ENCODE results near the gene SARDH.

The SARDH gene, protein sequence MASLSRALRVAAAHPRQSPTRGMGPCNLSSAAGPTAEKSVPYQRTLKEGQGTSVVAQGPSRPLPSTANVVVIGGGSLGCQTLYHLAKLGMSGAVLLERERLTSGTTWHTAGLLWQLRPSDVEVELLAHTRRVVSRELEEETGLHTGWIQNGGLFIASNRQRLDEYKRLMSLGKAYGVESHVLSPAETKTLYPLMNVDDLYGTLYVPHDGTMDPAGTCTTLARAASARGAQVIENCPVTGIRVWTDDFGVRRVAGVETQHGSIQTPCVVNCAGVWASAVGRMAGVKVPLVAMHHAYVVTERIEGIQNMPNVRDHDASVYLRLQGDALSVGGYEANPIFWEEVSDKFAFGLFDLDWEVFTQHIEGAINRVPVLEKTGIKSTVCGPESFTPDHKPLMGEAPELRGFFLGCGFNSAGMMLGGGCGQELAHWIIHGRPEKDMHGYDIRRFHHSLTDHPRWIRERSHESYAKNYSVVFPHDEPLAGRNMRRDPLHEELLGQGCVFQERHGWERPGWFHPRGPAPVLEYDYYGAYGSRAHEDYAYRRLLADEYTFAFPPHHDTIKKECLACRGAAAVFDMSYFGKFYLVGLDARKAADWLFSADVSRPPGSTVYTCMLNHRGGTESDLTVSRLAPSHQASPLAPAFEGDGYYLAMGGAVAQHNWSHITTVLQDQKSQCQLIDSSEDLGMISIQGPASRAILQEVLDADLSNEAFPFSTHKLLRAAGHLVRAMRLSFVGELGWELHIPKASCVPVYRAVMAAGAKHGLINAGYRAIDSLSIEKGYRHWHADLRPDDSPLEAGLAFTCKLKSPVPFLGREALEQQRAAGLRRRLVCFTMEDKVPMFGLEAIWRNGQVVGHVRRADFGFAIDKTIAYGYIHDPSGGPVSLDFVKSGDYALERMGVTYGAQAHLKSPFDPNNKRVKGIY

DNA sequence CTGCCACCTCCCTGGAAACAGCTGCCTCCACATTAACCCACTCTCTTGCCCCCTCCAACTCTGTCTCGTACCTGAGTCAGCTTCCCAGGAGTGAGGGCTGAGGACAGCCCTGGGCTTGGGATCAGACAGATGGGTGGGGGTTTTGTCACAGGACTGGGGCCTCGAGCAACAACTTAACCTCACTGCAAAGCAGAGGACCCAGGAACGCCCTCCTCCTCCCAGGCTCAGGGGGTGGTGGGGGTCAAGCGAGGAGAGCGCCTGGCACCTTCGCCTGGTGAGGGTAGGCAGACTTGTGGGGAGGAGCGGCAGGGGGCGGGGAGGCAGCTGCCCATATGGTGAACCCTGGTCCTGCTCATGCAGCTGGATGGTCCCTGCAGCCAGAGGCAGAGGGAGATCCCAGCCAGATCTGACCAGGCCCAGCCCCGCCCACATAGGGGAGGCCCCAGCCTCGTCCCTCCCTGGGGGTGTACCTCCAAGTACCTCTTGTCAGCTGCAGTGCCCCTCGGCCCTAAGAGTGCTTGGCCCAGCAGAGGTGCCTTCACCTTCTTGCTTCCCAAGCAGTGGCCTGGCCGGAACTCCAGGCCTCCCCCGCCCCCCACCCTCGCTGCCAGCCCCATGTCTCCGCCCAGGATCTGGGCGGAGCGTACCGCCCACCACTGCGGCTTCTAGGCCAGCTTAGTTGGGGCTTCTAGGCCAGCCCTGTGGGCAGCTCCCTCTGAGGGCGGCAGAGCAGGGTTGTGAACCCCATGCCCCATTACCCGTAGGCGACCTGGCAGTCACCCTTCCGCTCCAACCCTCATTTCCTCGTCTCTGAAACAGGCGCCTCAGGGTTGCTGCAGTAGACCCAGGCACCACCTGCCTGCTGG lies at the start of gene SARDH:
Gene SARDH (minus strand): TSS at position 579 of the 866 bp plus-strand sequence. CDS start 4,179 bp downstream, outside the sequence.
- FAIRE-seq (peak; percentile 26), DNase-seq (ENCODE audit: insufficient read length, low spot score) (peak; percentile 69)

DNA sequence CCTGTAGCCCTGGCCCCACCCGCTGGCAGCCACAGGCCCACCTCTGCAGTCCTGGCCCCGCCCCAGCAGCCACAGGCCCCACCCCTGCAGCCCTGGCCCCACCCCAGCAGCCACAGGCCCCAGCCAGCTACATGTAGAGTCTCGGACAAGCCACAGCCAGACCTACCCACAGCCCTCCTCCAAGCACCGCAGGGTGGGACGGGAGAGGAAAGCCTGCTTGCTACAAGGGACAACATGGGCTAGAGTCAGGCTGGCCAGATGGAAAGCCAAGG lies 49.5 kb upstream of the SARDH start:
- peak; percentile 89 for FAIRE-seq
- peak; percentile 93 for DNase-seq (ENCODE audit: insufficient read length, low spot score)

DNA sequence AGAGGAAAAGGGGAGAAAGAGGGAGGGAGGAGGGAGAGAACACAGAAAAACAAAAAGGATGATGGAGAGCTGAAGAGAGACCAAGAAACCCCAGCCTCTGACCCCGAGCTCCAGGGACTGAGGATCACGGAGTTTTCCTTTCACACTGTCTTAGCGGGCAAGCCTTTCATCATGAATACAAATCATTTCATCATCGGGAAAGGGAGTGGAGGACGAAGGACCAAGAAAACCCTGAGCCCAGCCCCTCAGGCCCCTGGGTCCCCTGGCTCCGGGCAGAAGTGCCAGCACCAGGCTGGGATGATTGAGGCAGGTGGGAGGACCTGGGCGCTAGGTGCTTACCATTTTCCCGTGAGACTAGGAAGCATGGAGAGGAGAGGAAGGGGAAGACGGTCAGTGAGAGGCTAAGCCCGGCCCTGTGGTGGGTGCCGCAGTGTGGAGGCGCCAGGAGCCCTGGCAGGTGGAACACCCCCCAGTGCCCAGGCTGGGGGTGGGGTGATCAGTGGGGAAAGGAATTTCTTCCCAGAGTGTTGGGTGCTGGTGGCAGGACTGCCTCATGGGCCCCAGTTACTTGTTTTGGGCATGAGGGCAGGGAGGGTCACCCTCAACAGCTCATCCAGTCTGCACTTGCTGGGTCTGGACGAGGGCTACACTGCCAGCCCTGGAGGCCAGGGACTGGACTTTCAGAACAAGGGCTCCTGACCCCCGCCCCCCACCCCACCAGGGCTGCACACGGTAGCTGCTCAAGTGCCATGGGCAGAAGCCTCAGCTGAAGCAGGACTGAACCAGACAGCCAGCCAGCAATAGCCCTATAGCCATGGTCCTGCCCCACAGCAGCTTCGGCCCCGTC lies 49.0 kb upstream of the SARDH start:
- FAIRE-seq (peak; percentile 4), DNase-seq (ENCODE audit: insufficient read length, low spot score) (no peak)

DNA sequence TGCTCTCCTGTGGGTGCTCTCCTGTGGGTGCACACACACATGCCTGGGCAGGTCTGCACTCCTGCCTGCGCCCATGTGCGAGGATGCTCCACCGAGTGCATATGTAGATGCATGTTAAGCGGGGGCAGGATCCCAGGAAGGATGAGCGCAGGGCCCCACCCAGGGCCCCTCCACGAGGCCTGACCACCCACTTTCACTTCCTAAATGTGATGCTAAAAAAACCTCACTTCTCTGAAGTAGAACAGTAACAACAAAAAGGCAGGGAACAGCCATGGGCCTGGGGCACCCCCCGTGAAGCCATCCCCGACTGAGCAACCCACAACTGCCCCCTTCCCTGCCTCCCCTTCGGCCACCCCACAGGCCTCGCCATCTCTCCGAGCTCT lies 48.2 kb upstream of the SARDH start:
- FAIRE-seq: peak; percentile 84

DNA sequence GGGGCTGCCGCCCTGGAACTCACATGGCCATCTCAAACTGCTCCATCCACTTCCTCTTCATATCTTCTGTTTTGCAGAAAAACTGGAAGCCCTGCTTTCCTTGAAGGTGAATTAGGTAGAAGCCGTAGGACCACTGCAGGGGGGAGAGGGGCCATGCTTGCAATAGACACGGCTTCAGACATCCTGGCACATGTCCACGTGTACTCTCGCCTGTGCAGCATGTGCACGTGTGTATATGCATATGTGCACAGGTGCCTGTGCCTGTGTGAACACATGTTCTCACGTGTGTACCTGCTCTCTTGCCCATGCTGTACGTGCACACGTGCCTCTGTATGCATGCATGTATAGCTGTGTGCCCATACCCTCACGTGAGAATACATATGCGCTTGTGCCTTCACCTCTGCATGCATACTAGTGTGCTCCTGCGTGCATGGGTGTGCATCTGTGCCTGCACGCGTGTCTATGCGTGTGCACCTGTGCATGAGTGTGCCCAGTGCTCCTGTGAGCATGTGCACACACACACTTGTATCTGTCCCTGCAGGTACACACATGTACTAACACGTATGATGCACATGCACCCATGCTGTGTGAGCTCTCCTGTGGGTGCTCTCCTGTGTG lies 47.7 kb upstream of the SARDH start:
- FAIRE-seq (no peak), DNase-seq (ENCODE audit: insufficient read length, low spot score) (no peak)

More for the DNA sequence above, 48.2 kb upstream of the SARDH start:
- peak; percentile 59 for DNase-seq (ENCODE audit: insufficient read length, low spot score)

DNA sequence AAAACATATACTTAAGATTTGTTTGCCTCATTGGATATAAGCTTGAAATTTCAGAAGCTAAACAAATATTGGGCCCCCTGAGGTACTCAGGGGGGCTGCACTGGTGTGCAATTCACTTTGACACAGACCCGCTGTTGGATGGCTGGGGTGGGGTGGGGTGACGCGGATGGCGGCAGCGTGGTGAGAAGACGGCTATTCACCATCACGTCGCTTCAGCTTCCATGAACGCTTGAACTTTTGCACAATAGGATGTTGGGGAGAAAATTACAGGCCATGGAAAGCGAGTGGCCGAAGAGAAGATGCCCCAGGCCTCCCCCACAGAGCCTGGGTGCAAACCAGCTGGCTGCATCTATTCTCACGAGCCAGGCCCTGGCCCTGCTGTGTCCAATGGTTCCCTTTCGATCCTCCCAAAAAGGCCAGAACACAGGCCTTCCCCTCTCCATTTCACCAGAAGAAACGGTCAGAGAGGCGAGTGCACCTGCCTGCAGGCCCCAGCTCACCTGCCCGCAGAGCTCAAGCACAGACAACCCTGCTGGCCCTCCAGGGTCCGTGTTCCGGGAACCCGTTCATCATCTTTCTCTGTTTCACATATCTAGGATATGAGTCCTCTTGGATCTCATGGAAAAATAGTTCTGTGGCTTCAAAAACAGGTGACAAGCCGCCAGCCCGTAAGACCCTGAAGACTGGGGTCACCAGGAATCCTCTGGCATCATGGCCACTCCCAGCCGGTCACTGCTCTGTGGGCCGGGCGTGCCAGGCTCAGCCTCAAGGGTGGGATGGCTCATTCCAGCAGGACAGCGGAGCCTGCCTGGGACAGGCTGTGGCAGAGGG lies 46.8 kb upstream of the SARDH start:
- FAIRE-seq (no peak), DNase-seq (ENCODE audit: insufficient read length, low spot score) (no peak)

DNA sequence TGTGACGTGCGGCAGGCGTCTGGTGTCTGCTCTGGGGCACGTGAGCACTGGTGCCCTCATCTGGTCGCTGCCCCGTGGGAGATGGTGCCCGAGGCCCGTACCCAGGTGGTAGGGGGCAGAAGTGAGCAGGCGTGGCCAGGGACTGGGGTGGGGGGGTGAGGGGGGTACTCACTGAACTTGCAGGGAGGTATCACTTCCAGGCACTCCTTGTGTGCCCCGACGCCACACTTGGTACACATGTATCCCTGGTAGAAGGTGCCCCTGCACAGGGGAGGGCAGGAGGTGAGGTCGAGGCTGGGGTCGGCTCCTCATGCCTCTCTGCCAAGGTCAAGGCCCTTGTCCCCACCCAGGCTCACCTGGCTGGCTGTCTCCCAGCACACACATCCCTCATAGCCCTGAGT lies 45.2 kb upstream of the SARDH start:
- no peak for FAIRE-seq

DNA sequence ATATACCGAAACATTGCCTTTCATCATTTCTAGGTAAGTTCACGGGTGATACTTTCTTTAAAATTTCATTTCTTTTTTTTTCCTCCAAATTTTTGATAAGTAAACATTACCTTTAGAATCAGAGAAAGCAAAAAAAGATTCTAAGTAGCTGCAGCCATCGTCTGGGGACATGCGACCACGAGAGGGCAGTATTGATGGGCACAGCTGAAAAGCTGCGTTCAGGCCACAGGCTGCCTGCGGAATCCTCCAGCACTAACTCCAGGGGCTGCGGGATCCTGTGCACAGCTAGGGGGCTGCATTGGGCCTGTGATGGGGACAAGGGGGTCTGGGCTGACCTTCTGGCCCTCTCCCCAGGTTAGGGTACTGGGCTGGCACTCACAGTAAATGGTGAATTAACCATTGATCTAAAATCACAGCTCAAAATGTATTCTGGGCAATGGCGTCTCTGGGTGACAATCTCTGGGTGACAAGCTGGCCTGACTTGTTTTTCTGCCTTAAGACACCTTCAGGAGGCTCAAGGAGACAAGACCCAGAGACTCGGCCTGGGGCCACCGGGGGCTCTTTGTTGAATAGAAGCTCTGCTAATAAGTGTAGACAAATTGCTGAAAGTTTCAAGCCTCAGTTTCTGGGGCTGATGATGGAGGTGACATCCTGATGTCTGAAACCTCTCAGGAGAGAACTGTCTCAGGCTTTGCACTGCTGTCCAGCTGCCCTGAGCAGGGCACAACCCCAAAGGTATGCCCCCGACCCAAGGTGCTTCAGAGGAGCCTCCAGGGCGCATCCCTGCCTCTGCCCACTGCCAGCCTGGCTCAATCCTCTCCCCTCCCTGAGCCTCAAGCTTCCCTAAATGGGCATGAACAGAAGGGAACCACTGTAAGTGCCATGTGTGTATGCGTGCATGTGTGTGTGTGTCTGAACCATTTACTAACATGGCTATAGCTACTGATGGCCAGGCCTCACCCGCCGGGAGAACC lies 44.3 kb upstream of the SARDH start:
- DNase-seq (ENCODE audit: insufficient read length, low spot score) (peak; percentile 80), FAIRE-seq (peak; percentile 94)

More for the DNA sequence above, 45.2 kb upstream of the SARDH start:
- DNase-seq (ENCODE audit: insufficient read length, low spot score): no peak

DNA sequence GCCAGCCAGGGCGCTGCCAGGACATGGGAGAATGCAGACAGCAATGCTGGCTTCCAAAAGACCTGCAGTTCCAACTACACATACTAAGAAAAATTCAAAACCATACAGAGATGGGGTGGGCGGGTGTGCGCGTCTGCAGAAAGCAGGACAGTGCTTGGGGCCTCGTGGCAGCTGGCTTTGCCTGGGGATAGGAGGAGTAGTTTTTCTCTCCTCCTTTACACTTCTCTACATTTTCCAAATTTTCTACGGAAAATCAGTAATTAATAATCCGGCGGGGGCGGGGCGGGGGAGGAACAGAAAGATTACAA lies 43.6 kb upstream of the SARDH start:
- FAIRE-seq: no peak

DNA sequence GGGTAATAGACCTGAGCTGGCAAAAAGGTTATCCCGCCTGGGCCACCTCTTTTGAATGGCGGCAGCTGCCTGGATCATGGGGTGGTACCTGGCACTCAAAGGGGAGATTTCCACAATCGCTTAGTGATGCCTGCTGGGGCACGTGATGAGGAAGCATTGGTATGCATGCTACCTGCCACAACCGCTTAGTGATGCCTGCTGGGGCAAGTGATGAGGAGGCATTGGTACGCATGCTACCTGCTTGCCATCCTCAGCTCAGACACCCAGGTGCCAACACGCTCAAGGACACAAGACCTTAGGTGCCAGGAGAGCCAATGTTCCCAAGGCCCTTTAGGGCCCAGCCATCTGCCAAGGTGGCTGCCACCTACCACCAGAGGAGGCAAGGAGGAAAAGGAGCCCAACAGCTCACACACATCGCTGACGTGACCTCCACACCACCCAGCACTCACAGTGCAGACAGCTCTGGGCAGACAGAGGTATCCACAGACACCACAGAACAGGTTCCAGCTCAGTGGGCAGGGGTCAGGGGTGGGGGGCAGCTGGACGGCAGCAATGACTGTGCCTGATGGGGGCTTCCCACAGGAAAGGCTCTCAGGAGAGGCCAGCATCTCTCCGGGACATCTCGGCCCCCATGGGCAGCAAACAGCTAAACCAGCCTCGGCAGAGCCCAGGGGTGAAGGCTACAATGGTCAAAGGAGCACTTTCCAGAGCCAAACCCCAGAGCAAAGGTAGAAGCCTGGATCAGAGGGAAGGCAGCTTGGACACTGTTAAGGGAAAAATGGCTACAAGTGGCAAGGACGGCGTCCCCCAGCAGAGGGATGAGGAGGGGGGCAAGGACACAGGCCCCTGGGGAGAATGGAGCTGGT lies 43.0 kb upstream of the SARDH start:
- DNase-seq (ENCODE audit: insufficient read length, low spot score) (no peak), FAIRE-seq (no peak)

More for the DNA sequence above, 43.6 kb upstream of the SARDH start:
- DNase-seq (ENCODE audit: insufficient read length, low spot score): no peak

DNA sequence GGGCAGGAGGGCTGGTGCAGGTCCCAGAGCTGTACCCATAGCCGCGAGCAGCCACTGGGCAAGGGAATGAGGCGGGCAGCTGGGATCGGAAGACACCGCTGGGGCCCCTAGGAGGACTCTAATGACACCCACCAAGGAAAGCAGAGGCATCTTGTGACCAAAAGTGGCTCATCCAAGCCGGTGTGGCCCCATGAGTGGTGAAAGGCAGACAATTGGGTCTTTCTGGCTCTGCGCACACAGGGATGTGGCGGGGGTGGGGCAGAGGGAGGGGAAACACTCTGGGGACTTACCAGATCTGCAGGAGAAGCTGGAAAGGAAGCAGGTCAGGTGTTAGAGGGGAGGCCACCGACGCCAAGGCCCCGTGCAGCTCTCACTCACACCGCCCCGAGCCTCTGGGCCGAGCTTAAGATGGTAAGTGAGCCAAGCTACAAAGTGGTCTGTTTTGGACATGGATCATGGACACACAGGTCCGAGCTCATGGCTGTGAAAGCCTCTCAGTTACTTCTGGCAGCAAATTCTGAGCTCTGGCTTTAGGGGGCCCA lies 42.3 kb upstream of the SARDH start:
- DNase-seq (ENCODE audit: insufficient read length, low spot score) (no peak), FAIRE-seq (no peak)

DNA sequence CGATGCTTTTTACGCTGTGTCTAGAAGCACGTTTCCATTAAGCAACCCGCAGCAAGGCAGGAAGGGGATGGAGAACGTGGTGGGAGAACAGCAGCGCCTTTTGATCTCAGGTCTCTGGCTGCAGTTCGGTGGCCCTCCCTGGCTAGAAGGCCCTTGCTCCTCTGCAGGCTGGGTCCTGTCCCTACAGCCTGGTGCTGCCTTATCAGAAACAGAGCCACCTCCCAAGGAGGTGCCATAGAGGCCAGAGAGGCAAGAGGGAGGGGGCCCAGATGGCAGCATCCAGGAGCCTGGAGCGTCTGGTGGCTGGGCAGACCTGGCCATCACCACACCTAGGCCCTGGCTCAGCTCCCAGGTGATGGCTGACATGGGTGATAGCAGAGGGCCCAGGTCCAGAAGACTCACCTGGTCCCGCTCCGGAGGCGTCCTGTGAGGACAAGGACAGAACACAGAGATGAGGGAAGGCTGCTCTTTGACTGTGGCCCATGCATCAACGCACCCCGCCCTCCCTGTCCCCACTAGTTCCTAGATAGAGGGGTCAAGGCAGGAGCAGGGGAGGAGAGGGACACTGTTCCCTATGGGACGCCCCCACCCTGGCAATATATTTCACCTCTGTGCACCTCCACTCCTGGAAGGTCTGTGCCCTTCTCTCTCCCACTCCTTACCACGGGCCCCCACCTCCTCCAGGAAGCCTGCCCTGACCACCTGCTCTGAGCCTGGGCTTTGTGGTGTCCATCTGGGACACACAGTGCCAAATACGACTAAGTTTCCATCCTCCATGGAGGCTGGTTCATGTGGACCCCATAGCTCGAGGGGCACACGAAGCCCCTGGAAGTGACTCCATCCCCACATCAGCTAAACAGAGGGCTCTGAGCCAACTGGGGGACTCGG lies 41.6 kb upstream of the SARDH start:
- FAIRE-seq (no peak), DNase-seq (ENCODE audit: insufficient read length, low spot score) (no peak)

DNA sequence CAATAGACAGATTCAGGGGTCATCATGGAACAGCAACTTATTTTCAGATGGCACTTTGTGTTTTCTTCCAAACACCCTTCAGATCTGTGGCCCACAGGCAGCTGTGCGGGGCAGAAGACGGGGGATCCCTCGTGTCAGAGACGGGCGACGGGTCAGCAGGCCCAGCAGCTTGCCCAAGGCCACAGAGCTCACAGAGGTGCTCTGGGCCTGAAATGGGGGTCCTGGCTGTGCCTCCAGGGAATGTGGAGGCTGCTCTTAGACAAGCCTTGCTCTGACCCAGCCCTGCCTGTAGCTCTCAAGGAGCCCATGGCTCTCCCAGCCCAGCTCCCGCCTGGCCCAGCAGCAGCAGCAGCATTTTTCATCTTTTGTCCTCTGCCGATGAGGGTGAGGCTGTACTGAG lies 40.9 kb upstream of the SARDH start:
- no peak for FAIRE-seq
- DNase-seq (ENCODE audit: insufficient read length, low spot score): no peak

DNA sequence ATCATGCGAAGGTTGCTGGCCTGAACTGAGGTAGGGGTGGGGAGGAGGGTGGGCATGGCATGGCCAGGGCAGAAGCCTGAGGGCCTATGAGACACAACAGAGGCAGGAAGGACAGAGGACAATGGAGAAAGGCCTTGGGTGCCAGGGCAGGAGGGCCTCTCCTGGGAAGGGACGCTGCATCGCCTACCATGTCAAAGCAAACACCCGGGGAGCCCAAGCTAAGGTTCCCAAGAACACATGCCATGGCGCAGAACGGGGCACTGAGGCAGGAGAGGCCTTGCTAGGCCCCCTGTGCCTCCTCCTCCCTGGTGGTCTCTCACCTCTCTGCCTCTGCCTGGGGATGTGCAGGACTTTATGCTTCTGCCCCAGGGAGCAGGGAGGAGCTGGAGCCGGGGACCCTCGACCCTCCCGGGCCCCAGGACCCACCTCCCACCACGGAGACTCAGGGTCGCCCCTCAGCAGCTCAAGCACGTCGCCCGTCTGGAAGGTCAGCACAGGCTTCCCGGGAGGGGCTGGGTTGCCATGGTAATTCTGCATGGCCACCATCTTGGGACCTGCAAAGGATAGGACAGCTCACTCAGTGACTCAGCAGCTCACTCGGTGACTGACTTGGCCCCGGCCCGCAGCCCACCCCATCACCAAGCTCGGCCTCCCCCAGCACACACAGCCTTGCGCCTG lies 40.3 kb upstream of the SARDH start:
- no peak for DNase-seq (ENCODE audit: insufficient read length, low spot score)
- FAIRE-seq: no peak

DNA sequence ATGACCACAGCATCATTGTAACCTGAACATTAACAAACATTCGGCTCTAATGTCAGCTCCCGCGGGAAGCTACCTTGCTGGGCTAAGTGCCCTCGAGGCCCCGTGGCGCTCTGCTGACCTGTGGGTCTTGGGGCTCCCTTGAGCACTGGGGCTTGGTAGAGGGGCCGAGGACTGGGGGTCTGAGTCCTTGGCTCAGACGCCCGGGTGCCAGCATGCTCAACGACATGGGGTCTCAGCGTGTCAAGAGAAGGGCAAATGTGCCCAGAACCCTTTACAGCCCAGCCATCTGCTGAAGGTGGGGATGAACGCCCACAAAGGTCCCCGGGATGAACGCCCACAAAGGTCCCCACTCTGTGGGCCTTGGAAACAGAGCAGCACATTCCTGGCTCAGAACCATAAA lies 39.7 kb upstream of the SARDH start:
- DNase-seq (ENCODE audit: insufficient read length, low spot score) (no peak), FAIRE-seq (no peak)

All from GM19239 (cell line).